ENCODE data around the gene SMPD4.
"Not testable (repeated sequence)": the region's sequence is repeated elsewhere in the genome, so short reads cannot be mapped to it uniquely, and the experiment has no call there.

The SMPD4 gene

GRCh38 chr2:130187268-130187667 is 5.9 kb upstream of the SMPD4 start:
- Mint-ChIP-seq H3K36me3 (ENCODE audit: low read depth) (peaks cover 5% of the 10 kb centered on the region), H3K27ac (no peak overlapping the region), H3K4me3 (no peak overlapping the region), H3K4me1 (peaks cover 4% of the 10 kb centered on the region), H3K27me3 (ENCODE audit: low read depth) (no peaks in the 10 kb centered on the region), H3K9me3 (no peaks in the 10 kb centered on the region)
- no peak for TF ChIP-seq CTCF (IDR thresholded peaks at IDR 0.05; ENCODE audit: unreplicated experiment in 3 of 3)

- Mint-ChIP-seq H3K36me3 (ENCODE audit: low read depth) (peaks cover 4% of the 10 kb centered on the region), H3K4me3 (no peak overlapping the region), H3K27me3 (ENCODE audit: low read depth) (no peaks in the 10 kb centered on the region), H3K4me1 (peaks cover 4% of the 10 kb centered on the region), H3K27ac (no peak overlapping the region), H3K9me3 (no peaks in the 10 kb centered on the region)
- no peak for TF ChIP-seq CTCF (IDR thresholded peaks at IDR 0.05; ENCODE audit: unreplicated experiment in 3 of 3)
These were observed 5.0 kb upstream of the SMPD4 start for GRCh38 chr2:130186391-130186790.

GRCh38 chr2:130185896-130186295 is 4.5 kb upstream of the SMPD4 start:
- H3K36me3 Mint-ChIP-seq (ENCODE audit: low read depth) = no peaks in the 10 kb centered on the region
- peak overlapping the region in 2 of 3 experiments; percentile 40 to 48 for H3K4me3 Mint-ChIP-seq
- H3K27ac Mint-ChIP-seq = no peak overlapping the region
- H3K27me3 Mint-ChIP-seq (ENCODE audit: low read depth) = no peaks in the 10 kb centered on the region
- H3K4me1 Mint-ChIP-seq = peaks cover 6% of the 10 kb centered on the region
- no peak for TF ChIP-seq CTCF (IDR thresholded peaks at IDR 0.05; ENCODE audit: unreplicated experiment in 3 of 3)
- H3K9me3 Mint-ChIP-seq = no peaks in the 10 kb centered on the region

GRCh38 chr2:130185436-130185835 is 4.0 kb upstream of the SMPD4 start:
- no peaks in the 10 kb centered on the region for H3K27me3 Mint-ChIP-seq (ENCODE audit: low read depth)
- peaks cover 8% of the 10 kb centered on the region for H3K4me1 Mint-ChIP-seq
- no peak for TF ChIP-seq CTCF (IDR thresholded peaks at IDR 0.05; ENCODE audit: unreplicated experiment in 3 of 3)
- H3K27ac Mint-ChIP-seq = no peak overlapping the region
- no peaks in the 10 kb centered on the region for H3K36me3 Mint-ChIP-seq (ENCODE audit: low read depth)
- no peaks in the 10 kb centered on the region for H3K9me3 Mint-ChIP-seq
- H3K4me3 Mint-ChIP-seq = peak overlapping the region; percentile 40 to 59 (median 48)

- no peak for TF ChIP-seq CTCF (IDR thresholded peaks at IDR 0.05; ENCODE audit: unreplicated experiment in 3 of 3)
- Mint-ChIP-seq H3K27me3 (ENCODE audit: low read depth) (no peaks in the 10 kb centered on the region), H3K27ac (peak overlapping the region; percentile 74 to 85 (median 77)), H3K4me3 (peak overlapping the region; percentile 84 to 86 (median 86)), H3K9me3 (no peaks in the 10 kb centered on the region), H3K4me1 (peaks cover 8% of the 10 kb centered on the region), H3K36me3 (ENCODE audit: low read depth) (no peaks in the 10 kb centered on the region)
These were observed 2.3 kb upstream of the SMPD4 start for GRCh38 chr2:130183512-130184373.

GRCh38 chr2:130182826-130183511 is 1.6 kb upstream of the SMPD4 start:
- H3K9me3 Mint-ChIP-seq; H3K36me3 Mint-ChIP-seq (ENCODE audit: low read depth); H3K27me3 Mint-ChIP-seq (ENCODE audit: low read depth); H3K4me1 Mint-ChIP-seq: not testable (repeated sequence)
- Mint-ChIP-seq H3K27ac (peak overlapping the region; percentile 74 to 85 (median 77)), H3K4me3 (peak overlapping the region; percentile 84 to 86 (median 86))

Data from nephron (organoid).